Immature natural killer cell (primary cell): ENCODE measurements around the gene PTK6. TPM values are rescaled to one million over a fixed set of nuclear protein-coding genes. Genes with fewer than 3 reads are reported as not detected.
"Not testable (repeated sequence)": the region's sequence is repeated elsewhere in the genome, so short reads cannot be mapped to it uniquely, and the experiment has no call there.

Experiments used
- DNase-seq, 3 donors: peaks; one replicate each; pipeline ENCODE4 v3.0.0; 2022; ENCODE audit warnings: mixed read lengths in 1 of 3
- H3K27ac Mint-ChIP-seq, 6 donors: one replicate each; pipeline ENCODE4 v1.8.0; 2020; ENCODE audit warnings: mixed read lengths in 6 of 6, mild to moderate bottlenecking in 5 of 6, inconsistent platforms in 4 of 6, moderate library complexity in 3 of 6
- H3K27me3 Mint-ChIP-seq, 3 donors: one replicate each; pipeline ENCODE4 v1.8.0; 2020 to 2021; ENCODE audit warnings: low read depth in 3 of 3, mild to moderate bottlenecking in 3 of 3, mixed read lengths in 3 of 3, moderate library complexity in 3 of 3, inconsistent platforms in 1 of 3
- H3K36me3 Mint-ChIP-seq, 3 donors: one replicate each; pipeline ENCODE4 v1.8.0; 2020; ENCODE audit warnings: mixed read lengths in 3 of 3, inconsistent platforms in 2 of 3, mild to moderate bottlenecking in 2 of 3
- H3K4me1 Mint-ChIP-seq, 2 donors: one replicate each; pipeline ENCODE4 v1.8.0; 2020; ENCODE audit warnings: inconsistent platforms in 2 of 2, mild to moderate bottlenecking in 2 of 2, mixed read lengths in 2 of 2, moderate library complexity in 1 of 2
- H3K4me3 Mint-ChIP-seq, 5 donors: one replicate each; pipeline ENCODE4 v1.8.0; 2020; ENCODE audit warnings: mild to moderate bottlenecking in 5 of 5, mixed read lengths in 5 of 5, inconsistent platforms in 3 of 5, moderate library complexity in 3 of 5
- H3K9me3 Mint-ChIP-seq, 6 donors: one replicate each; pipeline ENCODE4 v1.8.0; 2020; ENCODE audit warnings: mild to moderate bottlenecking in 6 of 6, mixed read lengths in 6 of 6, inconsistent platforms in 4 of 6, moderate library complexity in 3 of 6
- polyA plus RNA-seq, 3 donors: library from polyadenylated mRNA; unstranded; fragments of 300-500 nt; fragmentation: Illumina TruSeq; gene quantifications; one replicate each; pipeline ENCODE4 v1.2.3, GENCODE V29; 2021

The PTK6 gene
- polyA plus RNA-seq, 3 donors from 2014 or later, result 0.37 TPM; not detected in 2

GRCh38 chr20:63487116-63487764, 49.9 kb downstream of the PTK6 start:
- no peak overlapping the region for H3K4me3 Mint-ChIP-seq
- DNase-seq, result no peak
- H3K27me3 Mint-ChIP-seq, result peaks cover under 1 to 7% (median 4%) of the 10 kb centered on the region in 3 donors
- H3K36me3 Mint-ChIP-seq, result no peaks in the 10 kb centered on the region
- peaks cover 0 to 1% (median 0%) of the 10 kb centered on the region in 6 donors for H3K9me3 Mint-ChIP-seq
- H3K27ac Mint-ChIP-seq, result no peak overlapping the region
- H3K4me1 Mint-ChIP-seq, result no peaks in the 10 kb centered on the region

DNA sequence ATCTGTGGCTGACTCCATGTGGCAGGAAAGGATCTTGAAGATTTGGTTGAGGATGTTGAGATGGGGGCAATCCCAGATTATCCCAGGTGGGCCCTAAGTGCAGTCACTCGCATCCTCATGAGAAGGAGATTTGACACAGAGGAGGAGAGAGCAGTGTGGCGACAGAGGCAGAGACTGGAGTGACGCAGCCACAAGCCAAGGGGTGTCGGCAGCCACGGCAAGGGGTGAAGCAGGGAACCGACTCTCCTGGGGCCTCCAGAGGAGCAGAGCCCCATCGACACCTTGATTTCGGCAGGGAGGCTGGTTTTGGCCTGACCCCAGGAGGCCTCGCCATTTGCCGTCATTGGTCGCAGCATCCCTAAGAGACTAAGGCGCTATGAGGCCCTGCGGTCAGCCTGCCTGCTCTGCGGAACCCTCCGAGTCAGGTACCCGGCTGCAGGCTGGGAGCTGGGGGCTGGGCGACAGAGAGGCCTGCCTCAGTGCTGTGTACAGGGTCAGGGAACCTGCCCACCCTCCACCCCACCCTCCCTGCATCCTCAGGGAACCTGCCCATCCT, 50.8 kb downstream of the PTK6 start:
- H3K4me1 Mint-ChIP-seq, result no peaks in the 10 kb centered on the region
- peaks cover 0 to 1% (median 0%) of the 10 kb centered on the region in 6 donors for H3K9me3 Mint-ChIP-seq
- H3K27ac Mint-ChIP-seq, result no peak overlapping the region
- no peaks in the 10 kb centered on the region for H3K36me3 Mint-ChIP-seq
- peaks cover 0 to 4% (median 4%) of the 10 kb centered on the region in 3 donors for H3K27me3 Mint-ChIP-seq
- no peak for DNase-seq
- no peak overlapping the region for H3K4me3 Mint-ChIP-seq

DNA sequence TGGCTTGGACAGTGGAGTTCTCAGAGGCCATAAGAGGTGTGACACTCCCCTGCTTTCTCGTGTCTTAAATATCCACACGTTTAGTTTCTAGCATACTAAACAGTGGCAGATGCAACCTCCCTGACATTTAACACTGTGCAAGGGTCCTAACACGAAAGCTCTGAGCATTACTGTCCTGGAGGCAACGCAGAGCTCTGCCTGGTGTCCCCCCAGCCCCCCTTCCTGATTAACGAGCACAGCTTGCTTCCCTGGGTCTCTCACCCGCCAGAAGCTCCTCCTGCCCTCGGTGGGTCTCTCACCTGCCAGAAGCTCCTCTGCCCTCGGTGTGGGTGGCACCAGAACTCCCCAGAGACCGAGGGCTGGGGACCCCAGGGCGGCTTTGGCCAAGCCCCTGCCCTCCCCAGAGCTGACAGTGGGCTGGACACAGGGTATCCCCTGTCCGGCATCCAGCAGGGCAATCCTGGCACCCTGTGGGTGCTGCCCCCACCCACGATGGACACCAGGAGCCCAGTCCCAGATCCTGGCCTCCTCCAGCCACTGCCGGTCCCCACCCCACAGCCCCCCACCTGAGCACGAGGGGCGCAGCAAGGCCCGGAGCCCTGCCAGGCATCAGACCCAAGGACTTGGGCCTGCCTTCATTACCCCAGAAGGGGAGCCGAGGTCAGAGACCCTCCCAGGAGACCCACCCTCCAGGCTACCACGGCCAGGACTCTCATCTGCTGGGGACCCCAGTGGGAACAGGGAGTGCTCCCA, 52.3 kb downstream of the PTK6 start:
- DNase-seq, result no peak
- no peak overlapping the region for H3K4me3 Mint-ChIP-seq
- no peak overlapping the region for H3K27ac Mint-ChIP-seq
- no peaks in the 10 kb centered on the region for H3K36me3 Mint-ChIP-seq
- no peaks in the 10 kb centered on the region for H3K4me1 Mint-ChIP-seq
- H3K27me3 Mint-ChIP-seq, result peaks cover 2 to 5% (median 2%) of the 10 kb centered on the region in 3 donors
- peaks cover 0 to 2% (median 0%) of the 10 kb centered on the region in 6 donors for H3K9me3 Mint-ChIP-seq

DNA sequence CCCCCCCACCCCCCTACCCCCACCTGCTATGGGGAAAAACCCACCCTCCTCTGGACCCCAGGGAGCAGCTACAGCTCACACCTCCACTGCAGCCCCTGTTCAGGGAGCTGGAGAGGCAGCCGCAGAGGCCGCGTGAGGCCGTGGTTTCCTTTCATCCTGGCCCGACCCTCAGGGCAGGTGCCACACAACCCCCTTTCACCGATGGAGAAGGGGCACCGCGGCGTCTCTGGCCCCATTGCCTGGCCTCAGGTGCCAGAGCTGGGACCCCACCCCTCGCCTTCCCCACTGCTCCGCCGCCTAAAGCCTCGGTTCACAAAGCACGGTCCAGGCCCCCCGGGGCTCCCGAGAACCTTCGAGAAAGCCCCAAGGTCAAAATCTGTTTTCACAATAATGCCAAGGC, 52.9 kb downstream of the PTK6 start:
- peaks cover 0 to 7% (median 2%) of the 10 kb centered on the region in 3 donors for H3K27me3 Mint-ChIP-seq
- no peak for DNase-seq
- H3K4me3 Mint-ChIP-seq, result no peak overlapping the region
- no peak overlapping the region for H3K27ac Mint-ChIP-seq
- H3K4me1 Mint-ChIP-seq, result no peaks in the 10 kb centered on the region
- peaks cover 0 to 2% (median 0%) of the 10 kb centered on the region in 6 donors for H3K9me3 Mint-ChIP-seq
- H3K36me3 Mint-ChIP-seq, result no peaks in the 10 kb centered on the region

DNA sequence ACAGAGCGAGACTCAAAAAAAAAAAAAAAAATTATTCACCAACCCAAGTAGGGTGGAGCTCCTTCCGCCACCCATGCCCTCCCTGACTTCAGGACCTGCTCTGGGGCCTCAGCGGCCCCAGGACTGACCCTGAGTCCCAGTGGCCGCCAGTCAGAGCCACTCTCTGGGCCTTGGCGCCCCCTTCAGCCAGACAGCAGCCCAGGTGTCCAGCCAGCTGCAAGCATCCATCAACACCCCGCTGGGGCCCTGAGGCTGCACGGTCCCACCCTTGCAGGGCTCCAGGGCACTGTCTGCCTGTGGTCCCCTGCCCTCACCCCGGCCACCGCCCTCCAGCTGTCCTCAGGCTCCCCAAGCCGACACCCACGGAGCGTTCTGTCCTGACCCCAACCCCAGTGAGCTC, 53.3 kb downstream of the PTK6 start:
- Mint-ChIP-seq H3K4me3 (no peak overlapping the region), H3K4me1 (no peaks in the 10 kb centered on the region), H3K9me3 (peaks cover 0 to 2% (median 0%) of the 10 kb centered on the region in 6 donors), H3K27ac (no peak overlapping the region), H3K36me3 (no peaks in the 10 kb centered on the region), H3K27me3 (peaks cover 0 to 7% (median 2%) of the 10 kb centered on the region in 3 donors)
- DNase-seq, result no peak

- no peak overlapping the region for H3K4me3 Mint-ChIP-seq
- no peak overlapping the region for H3K27ac Mint-ChIP-seq
- H3K36me3 Mint-ChIP-seq, result no peaks in the 10 kb centered on the region
- H3K27me3 Mint-ChIP-seq, result peaks cover 1 to 7% (median 2%) of the 10 kb centered on the region in 3 donors
- DNase-seq, result no peak
- H3K9me3 Mint-ChIP-seq, result peaks cover 0 to 2% (median 0%) of the 10 kb centered on the region in 6 donors
- H3K4me1 Mint-ChIP-seq, result no peaks in the 10 kb centered on the region
These were observed 55.1 kb downstream of the PTK6 start for GRCh38 chr20:63482021-63482587.

- peaks cover 0 to 2% (median 0%) of the 10 kb centered on the region in 6 donors for H3K9me3 Mint-ChIP-seq
- H3K36me3 Mint-ChIP-seq, result no peaks in the 10 kb centered on the region
- peaks cover 3 to 7% (median 6%) of the 10 kb centered on the region in 3 donors for H3K27me3 Mint-ChIP-seq
- no peak for DNase-seq
- no peaks in the 10 kb centered on the region for H3K4me1 Mint-ChIP-seq
- no peak overlapping the region for H3K27ac Mint-ChIP-seq
- H3K4me3 Mint-ChIP-seq, result no peak overlapping the region
These were observed 55.7 kb downstream of the PTK6 start for GRCh38 chr20:63481503-63481902.

GRCh38 chr20:63479695-63480419, 57.3 kb downstream of the PTK6 start:
- not testable (repeated sequence) for H3K9me3 Mint-ChIP-seq, H3K36me3 Mint-ChIP-seq, DNase-seq, H3K4me1 Mint-ChIP-seq, H3K27me3 Mint-ChIP-seq, H3K4me3 Mint-ChIP-seq, H3K27ac Mint-ChIP-seq

GRCh38 chr20:63478346-63479302, 58.6 kb downstream of the PTK6 start:
- Mint-ChIP-seq H3K27me3 (peaks cover 6 to 8% (median 7%) of the 10 kb centered on the region in 3 donors), H3K9me3 (peaks cover 0 to 2% (median 0%) of the 10 kb centered on the region in 6 donors), H3K4me1 (peaks cover 0 to 4% of the 10 kb centered on the region in 2 donors), H3K36me3 (no peaks in the 10 kb centered on the region), H3K4me3 (no peak overlapping the region), H3K27ac (no peak overlapping the region)
- DNase-seq, result no peak

Other genes with a start within 250 kb of the PTK6 start
- not detected for gene COL20A1, start 244.2 kb downstream of the PTK6 start, polyA plus RNA-seq
- gene CHRNA4, start 176.0 kb downstream of the PTK6 start, polyA plus RNA-seq, result not detected
- under 1 TPM in 1 of 3 donors, not detected in 2; 0.73 TPM for gene KCNQ2, start 64.7 kb downstream of the PTK6 start, polyA plus RNA-seq
- not detected for gene EEF1A2, start 38.3 kb downstream of the PTK6 start, polyA plus RNA-seq
- gene PPDPF, start 16.6 kb downstream of the PTK6 start, polyA plus RNA-seq, result 10 to 100 TPM; 14.9 to 84.3 (median 41.9) TPM
- not detected for gene SRMS, start 10.4 kb upstream of the PTK6 start, polyA plus RNA-seq
- not detected for gene FNDC11, start 16.8 kb upstream of the PTK6 start, polyA plus RNA-seq
- 10 to 100 TPM in 1 of 3 donors, 1 to 10 TPM in 2; 2.4 to 11.3 (median 3.7) TPM for gene HELZ2, start 36.9 kb upstream of the PTK6 start, polyA plus RNA-seq
- 10 to 100 TPM in 1 of 3 donors, 1 to 10 TPM in 1, not detected in 1; 2.7 to 11.4 TPM for gene GMEB2, start 89.7 kb upstream of the PTK6 start, polyA plus RNA-seq
- 1 to 10 TPM in 2 of 3 donors, under 1 TPM in 1; 0.36 to 1.6 (median 1.1) TPM for gene STMN3, start 116.0 kb upstream of the PTK6 start, polyA plus RNA-seq
- gene RTEL1, start 120.9 kb upstream of the PTK6 start, polyA plus RNA-seq, result 1 to 10 TPM in 2 of 3 donors, not detected in 1; 1.5 to 7.3 TPM
- not detected for gene TNFRSF6B, start 159.3 kb upstream of the PTK6 start, polyA plus RNA-seq
- 10 to 100 TPM; 43.0 to 72.7 (median 54.3) TPM for gene ARFRP1, start 170.6 kb upstream of the PTK6 start, polyA plus RNA-seq
- 10 to 100 TPM; 26.6 to 64.1 (median 33.9) TPM for gene ZGPAT, start 170.7 kb upstream of the PTK6 start, polyA plus RNA-seq
- 100 to 1,000 TPM; 177 to 227 (median 180) TPM for gene LIME1, start 199.3 kb upstream of the PTK6 start, polyA plus RNA-seq
- gene SLC2A4RG, start 202.4 kb upstream of the PTK6 start, polyA plus RNA-seq, result 1 to 10 TPM; 1.5 to 3.6 (median 3.2) TPM